HCT116 (cell line): ENCODE results near the gene ITGA2B. TPM values are rescaled to one million over a fixed set of nuclear protein-coding genes. Genes with fewer than 3 reads are reported as not detected.

Source experiments
- ATAC-seq: fragments of 200-7000 bp; cut with Tn5 transposase; 2 replicates; pipeline ENCODE4 v1.9.1; 2020; ENCODE audit warnings: mild to moderate bottlenecking, moderate library complexity
- BruUV-seq: library from RNA; stranded (reverse); fragments of 400-500 nt; replicated peaks from 2 replicates; lab custom pipeline; 2021; lab: Mats Ljungman, UMichigan
- CTCF ChIA-PET: fragments of 300-600 bp; sonication (Branson Sonifier 250); formaldehyde crosslinking; loops from one replicate; lab custom pipeline; 2021; ENCODE audit warnings: antibody characterized with exemption; lab: Charles Lee
- POLR2A ChIA-PET: fragments of 300-600, 350-600 bp; sonication (Branson Sonifier 250); formaldehyde crosslinking; loops from one replicate; lab custom pipeline; 2021; ENCODE audit warnings: antibody characterized with exemption; lab: Charles Lee
- RAD21 ChIA-PET, 2 experiments: fragments of 300-600 bp; sonication (Branson Sonifier 250); formaldehyde crosslinking; loops; one replicate each; lab custom pipeline; 2023; ENCODE audit warnings: low total read pairs in 2 of 2; ENCODE audit not compliant: uncharacterized antibody in 2 of 2, unreplicated experiment in 2 of 2, low non-redundant PET in 1 of 2; lab: Charles Lee
- DNase-seq: peaks from one replicate; pipeline ENCODE4 v3.0.0-alpha.2; 2010; ENCODE audit warnings: low read depth, low spot score
- H2AFZ ChIP-seq: fragments of 200-600 bp; shearing (Covaris generic), sonication (generic); 2 replicates; pipeline ENCODE4 v1.6.1; 2017; ENCODE audit warnings: low read depth, mixed run types, mixed read lengths, antibody characterized with exemption, low read length; ENCODE audit not compliant: poor library complexity, severe bottlenecking
- H3K27ac ChIP-seq: 2 replicates; pipeline ENCODE4 v1.5.1; 2012; ENCODE audit warnings: low read depth, low read length
- H3K27me3 ChIP-seq: fragments of 200-600 bp; sonication (generic); 2 replicates; pipeline ENCODE4 v1.6.1; 2016; ENCODE audit warnings: mixed run types, low read length, mixed read lengths; ENCODE audit not compliant: insufficient read depth
- H3K36me3 ChIP-seq, 2 experiments: fragments of 200-500 bp in 1 of 2; fragments of 200-600 bp in 1 of 2; sonication (Bioruptor generic) in 1 of 2; sonication (generic) in 1 of 2; 2 replicates each; pipeline versions ENCODE4 v1.5.1 to v1.6.1; 2014 to 2016; ENCODE audit warnings: low read length in 2 of 2, inconsistent platforms in 1 of 2, mixed read lengths in 1 of 2, mixed run types in 1 of 2; ENCODE audit not compliant: insufficient read depth in 2 of 2, control insufficient read depth in 1 of 2
- H3K4me1 ChIP-seq, 2 experiments: fragments of 200-600 bp in 1 of 2; sonication (generic) in 1 of 2; 2 replicates each; pipeline versions ENCODE4 v1.5.1 to v1.6.1; 2012 to 2017; ENCODE audit warnings: low read length in 2 of 2, inconsistent platforms in 1 of 2, mild to moderate bottlenecking in 1 of 2, mixed read lengths in 1 of 2, mixed run types in 1 of 2, moderate library complexity in 1 of 2; ENCODE audit not compliant: insufficient read depth in 2 of 2, control insufficient read depth in 1 of 2
- H3K4me2 ChIP-seq: fragments of 200-600 bp; sonication (generic); 2 replicates; pipeline ENCODE4 v1.6.1; 2017; ENCODE audit warnings: mixed run types, low read length, mixed read lengths
- H3K4me3 ChIP-seq, 2 experiments: fragments of 200-600 bp in 1 of 2; sonication (generic) in 1 of 2; replicated peaks in 1 of 2; 2 replicates each; pipeline ENCODE4 v1.5.1; 2011 to 2016; ENCODE audit warnings: low read length in 2 of 2, control low read depth in 1 of 2, low read depth in 1 of 2, mild to moderate bottlenecking in 1 of 2, mixed read lengths in 1 of 2, mixed run types in 1 of 2
- H3K79me2 ChIP-seq: fragments of 200-600 bp; sonication (generic); 2 replicates; pipeline ENCODE4 v1.6.1; 2017; ENCODE audit warnings: mild to moderate bottlenecking, mixed run types, low read length, moderate library complexity, mixed read lengths; ENCODE audit not compliant: insufficient read depth
- H3K9ac ChIP-seq: fragments of 200-600 bp; sonication (generic); 2 replicates; pipeline ENCODE4 v1.6.1; 2016; ENCODE audit warnings: low read length, mixed read lengths
- H3K9me2 ChIP-seq: fragments of 200-600 bp; sonication (generic), shearing (Covaris generic); 2 replicates; pipeline ENCODE4 v1.6.1; 2017; ENCODE audit warnings: mixed run types, mild to moderate bottlenecking, moderate library complexity; ENCODE audit not compliant: insufficient read depth
- H3K9me3 ChIP-seq, 2 experiments: fragments of 200-500 bp in 1 of 2; fragments of 200-600 bp in 1 of 2; sonication (Bioruptor generic) in 1 of 2; sonication (generic) in 1 of 2; 2 replicates each; pipeline ENCODE4 v1.6.1; 2014 to 2017; ENCODE audit warnings: low read length in 2 of 2, mixed read lengths in 2 of 2, inconsistent platforms in 1 of 2, low read depth in 1 of 2, mild to moderate bottlenecking in 1 of 2, mixed run types in 1 of 2, moderate library complexity in 1 of 2; ENCODE audit not compliant: control insufficient read depth in 1 of 2, insufficient read depth in 1 of 2
- H4K20me1 ChIP-seq: fragments of 200-600 bp; sonication (generic), shearing (Covaris generic); 2 replicates; pipeline ENCODE4 v1.6.1; 2017; ENCODE audit warnings: mixed run types, mild to moderate bottlenecking, moderate library complexity; ENCODE audit not compliant: insufficient read depth
- CEBPB ChIP-seq: IDR thresholded peaks from 2 replicates; pipeline ENCODE4 v1.6.1; 2012; ENCODE audit warnings: low read depth
- CTCF ChIP-seq, 3 experiments: fragments of 200-600 bp in 1 of 3; sonication (generic) in 1 of 3; IDR thresholded peaks in 2 of 3; conservative IDR thresholded peaks in 1 of 3; 2 replicates each; pipeline ENCODE4 v1.5.1; 2012 to 2017; ENCODE audit warnings: low read depth in 2 of 3, low read length in 2 of 3, antibody characterized with exemption in 1 of 3, borderline replicate concordance in 1 of 3, control low read depth in 1 of 3, mild to moderate bottlenecking in 1 of 3, mixed read lengths in 1 of 3, mixed run types in 1 of 3, moderate library complexity in 1 of 3; ENCODE audit not compliant: insufficient read depth in 1 of 3
- RAD21 ChIP-seq: IDR thresholded peaks from 2 replicates; pipeline ENCODE4 v1.6.1; 2012; ENCODE audit warnings: low read depth, mild to moderate bottlenecking
- YY1 ChIP-seq: IDR thresholded peaks from 2 replicates; pipeline ENCODE4 v1.6.1; 2011; ENCODE audit warnings: low read length, low read depth, moderate library complexity, mild to moderate bottlenecking; ENCODE audit not compliant: insufficient replicate concordance; ENCODE audit errors: extremely low read depth
- ZBTB33 ChIP-seq: IDR thresholded peaks from 2 replicates; pipeline ENCODE4 v1.6.1; 2011; ENCODE audit warnings: mild to moderate bottlenecking, low read length, moderate library complexity; ENCODE audit not compliant: insufficient replicate concordance; ENCODE audit errors: extremely low read depth
- ZFX ChIP-seq: fragments of 450-650 bp; IDR thresholded peaks from 2 replicates; pipeline ENCODE4 v1.6.1; 2017
- intact Hi-C: fragments of 100-400 bp; cut with micrococcal nuclease; formaldehyde crosslinking; loops from 2 replicates; pipeline ENCODE4 v1.10.0; 2022
- total RNA-seq: library from RNA; stranded (reverse); gene quantifications from one replicate; pipeline ENCODE4 v1.2.1, GENCODE V29; 2021; ENCODE audit not compliant: unreplicated experiment

The ITGA2B gene
- total RNA-seq, 1 experiment from 2014 or later = 7.6 TPM

GRCh38 chr17:44351464-44351863, 38.0 kb downstream of the ITGA2B start:
- no peak overlapping the region for H3K27ac ChIP-seq
- no TSS peak for BruUV-seq

GRCh38 chr17:44350733-44351226, 38.7 kb downstream of the ITGA2B start:
- H4K20me1 ChIP-seq = no peaks in the 10 kb centered on the region
- ATAC-seq = peak; percentile 91
- no peaks in the 10 kb centered on the region for H3K9me2 ChIP-seq
- peaks cover 0 to 4% of the 10 kb centered on the region in 2 experiments; a peak in 1 of 4 replicates for H3K36me3 ChIP-seq
- intact Hi-C loops = no loop called here
- ChIA-PET CTCF (interaction anchor here (0.5 to 2.3 kb wide), 7 partner anchors 10 to 183 kb away, joined by 3 to 13 read pairs (median 4); no protein-coding TSS in a partner anchor), RAD21 (no interaction called here), POLR2A (no interaction called here)
- no peaks in the 10 kb centered on the region for H3K79me2 ChIP-seq
- H2AFZ ChIP-seq = no peak overlapping the region
- no peak overlapping the region for H3K4me3 ChIP-seq
- H3K27me3 ChIP-seq = no peaks in the 10 kb centered on the region
- no peak for TF ChIP-seq YY1
- no peak for TF ChIP-seq CEBPB
- peak; percentile 87 for TF ChIP-seq RAD21
- TF ChIP-seq CTCF (IDR thresholded peaks at IDR 0.05 in 2 of 3, conservative IDR thresholded peaks at IDR 0.05 in 1 of 3; ENCODE audit: borderline replicate concordance in 1 of 3, insufficient read depth in 1 of 3, low read depth in 2 of 3, low read length in 2 of 3) = peak; percentile 75 to 91 (median 84)
- H3K4me1 ChIP-seq = peaks cover 4 to 7% of the 10 kb centered on the region in 2 experiments; a peak in 2 of 4 replicates
- DNase-seq = no peak
- no peak overlapping the region for H3K27ac ChIP-seq
- H3K9me3 ChIP-seq = no peaks in the 10 kb centered on the region
- H3K9ac ChIP-seq = no peak overlapping the region
- no TSS peak for BruUV-seq
- H3K4me2 ChIP-seq = no peak overlapping the region

More at GRCh38 chr17:44351464-44351863, 38.0 kb downstream of the ITGA2B start:
- Histone ChIP-seq H3K4me2 (no peak overlapping the region), H3K4me1 (peaks cover 0 to under 1% of the 10 kb centered on the region in 2 experiments; a peak in 2 of 4 replicates), H3K4me3 (no peak overlapping the region), H3K9ac (no peak overlapping the region), H3K9me3 (no peaks in the 10 kb centered on the region), H3K27me3 (no peaks in the 10 kb centered on the region), H4K20me1 (no peaks in the 10 kb centered on the region), H3K9me2 (no peaks in the 10 kb centered on the region), H3K36me3 (peaks cover 0 to 4% of the 10 kb centered on the region in 2 experiments; a peak in 1 of 4 replicates), H3K79me2 (no peaks in the 10 kb centered on the region)
- ChIA-PET RAD21 (no interaction called here), CTCF (interaction anchor here (1.1 to 1.9 kb wide), 3 partner anchors 9 to 183 kb away, joined by 3 to 9 read pairs (median 3); no protein-coding TSS in a partner anchor), POLR2A (no interaction called here)
- intact Hi-C loops = no loop called here
- TF ChIP-seq ZFX (no peak), ZBTB33 (no peak)
- TF ChIP-seq, all 23 proteins: peak for 0
- no peak overlapping the region for H2AFZ ChIP-seq
- DNase-seq (no peak), ATAC-seq (no peak)
